ENCODE data around the gene CTU1. TPM values are rescaled to one million over a fixed set of nuclear protein-coding genes. Genes with fewer than 3 reads are reported as not detected.

The CTU1 gene
- total RNA-seq, 2 experiments from 2014 or later = 7.2 to 9.1 TPM

GRCh38 chr19:51091895-51092873, 16.0 kb downstream of the CTU1 start:
- peaks cover 10% of the 10 kb centered on the region for H3K36me3 Mint-ChIP-seq (ENCODE audit: low read depth)
- H3K27me3 Mint-ChIP-seq = no peaks in the 10 kb centered on the region
- DNase-seq (no peak), ATAC-seq (no peak)
- H3K9me3 Mint-ChIP-seq (ENCODE audit: low read depth) = no peaks in the 10 kb centered on the region
- H3K27ac Mint-ChIP-seq = no peak overlapping the region
- POLR2A ChIA-PET = no interaction called here
- H3K4me1 Mint-ChIP-seq = peaks cover 11% of the 10 kb centered on the region
- CTCF ChIA-PET = interaction anchor here (0.6 to 3.7 kb wide), 5 partner anchors 10 to 1351 kb away, joined by 3 to 10 read pairs (median 3); no protein-coding TSS in a partner anchor
- H3K4me3 Mint-ChIP-seq = no peak overlapping the region
- intact Hi-C loops (cut with DNase I, micrococcal nuclease) = loop anchor here in 1 of 2 experiments (2.0 kb wide), 1 partner anchor 161 kb away; no protein-coding TSS in a partner anchor

DNA sequence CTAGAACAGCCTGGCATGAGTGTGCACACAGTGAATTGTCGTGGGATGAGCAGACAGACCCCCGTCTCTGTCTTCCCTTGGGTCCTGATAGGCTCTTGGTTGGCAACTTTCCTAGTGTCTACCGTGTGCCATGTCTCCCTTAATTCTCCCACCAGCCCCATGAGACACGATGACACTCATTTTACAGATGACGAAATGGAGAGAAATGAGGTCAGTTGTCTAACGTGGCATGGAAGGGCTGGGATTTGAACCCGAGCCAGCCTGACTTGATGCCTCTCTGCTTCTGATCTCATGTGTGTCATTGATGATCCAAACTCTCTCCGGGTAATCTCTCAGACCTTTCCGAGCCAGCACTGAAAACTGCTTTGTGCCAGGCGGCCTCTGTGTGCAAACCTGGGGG, 17.1 kb downstream of the CTU1 start:
- ChIA-PET CTCF (interaction anchor here (0.8 to 1.3 kb wide), 2 partner anchors 11 to 173 kb away, joined by 3 read pairs; no protein-coding TSS in a partner anchor), POLR2A (no interaction called here)
- H3K4me3 Mint-ChIP-seq = no peak overlapping the region
- no peaks in the 10 kb centered on the region for H3K9me3 Mint-ChIP-seq (ENCODE audit: low read depth)
- ATAC-seq (no peak), DNase-seq (no peak)
- intact Hi-C loops (cut with DNase I, micrococcal nuclease) = no loop called here
- H3K4me1 Mint-ChIP-seq = peaks cover 4% of the 10 kb centered on the region
- H3K36me3 Mint-ChIP-seq (ENCODE audit: low read depth) = peaks cover 2% of the 10 kb centered on the region
- no peaks in the 10 kb centered on the region for H3K27me3 Mint-ChIP-seq
- H3K27ac Mint-ChIP-seq = no peak overlapping the region

GRCh38 chr19:51090471-51090870, 17.7 kb downstream of the CTU1 start:
- Mint-ChIP-seq H3K9me3 (ENCODE audit: low read depth) (no peaks in the 10 kb centered on the region), H3K27me3 (no peaks in the 10 kb centered on the region), H3K4me1 (peaks cover 4% of the 10 kb centered on the region), H3K36me3 (ENCODE audit: low read depth) (no peaks in the 10 kb centered on the region), H3K27ac (no peak overlapping the region), H3K4me3 (no peak overlapping the region)
- ChIA-PET CTCF (interaction anchor here (0.8 to 1.3 kb wide), 2 partner anchors 11 to 172 kb away, joined by 3 read pairs; no protein-coding TSS in a partner anchor), POLR2A (no interaction called here)
- ATAC-seq = no peak
- no peak for DNase-seq
- intact Hi-C loops (cut with DNase I, micrococcal nuclease) = no loop called here

DNA sequence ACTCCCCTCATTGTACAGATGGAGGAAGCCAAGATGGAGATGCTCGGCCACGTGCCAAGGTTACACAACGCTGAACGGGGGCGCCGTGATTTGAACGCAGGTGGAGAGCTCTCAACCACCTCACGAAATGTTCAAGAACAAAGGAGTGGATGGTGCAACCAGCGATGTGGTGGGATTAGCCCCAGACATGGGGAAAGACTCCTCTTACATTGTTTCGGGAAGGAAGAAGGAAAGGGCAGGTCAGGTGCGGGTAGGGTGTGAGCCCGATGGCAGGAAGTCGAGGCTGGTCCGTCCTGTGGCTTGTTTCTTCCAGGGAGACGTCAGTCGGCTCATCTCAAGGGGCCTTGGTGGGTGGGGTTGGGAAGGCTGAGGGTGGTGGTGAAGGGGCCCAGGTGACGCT, 18.4 kb downstream of the CTU1 start:
- CTCF ChIA-PET = no interaction called here
- intact Hi-C loops (cut with DNase I, micrococcal nuclease) = no loop called here
- no peak overlapping the region for H3K27ac Mint-ChIP-seq
- POLR2A ChIA-PET = no interaction called here
- H3K36me3 Mint-ChIP-seq (ENCODE audit: low read depth) = no peaks in the 10 kb centered on the region
- H3K9me3 Mint-ChIP-seq (ENCODE audit: low read depth) = no peaks in the 10 kb centered on the region
- H3K27me3 Mint-ChIP-seq = no peaks in the 10 kb centered on the region
- no peak overlapping the region for H3K4me3 Mint-ChIP-seq
- no peak for DNase-seq
- no peak for ATAC-seq
- H3K4me1 Mint-ChIP-seq = peaks cover 4% of the 10 kb centered on the region

DNA sequence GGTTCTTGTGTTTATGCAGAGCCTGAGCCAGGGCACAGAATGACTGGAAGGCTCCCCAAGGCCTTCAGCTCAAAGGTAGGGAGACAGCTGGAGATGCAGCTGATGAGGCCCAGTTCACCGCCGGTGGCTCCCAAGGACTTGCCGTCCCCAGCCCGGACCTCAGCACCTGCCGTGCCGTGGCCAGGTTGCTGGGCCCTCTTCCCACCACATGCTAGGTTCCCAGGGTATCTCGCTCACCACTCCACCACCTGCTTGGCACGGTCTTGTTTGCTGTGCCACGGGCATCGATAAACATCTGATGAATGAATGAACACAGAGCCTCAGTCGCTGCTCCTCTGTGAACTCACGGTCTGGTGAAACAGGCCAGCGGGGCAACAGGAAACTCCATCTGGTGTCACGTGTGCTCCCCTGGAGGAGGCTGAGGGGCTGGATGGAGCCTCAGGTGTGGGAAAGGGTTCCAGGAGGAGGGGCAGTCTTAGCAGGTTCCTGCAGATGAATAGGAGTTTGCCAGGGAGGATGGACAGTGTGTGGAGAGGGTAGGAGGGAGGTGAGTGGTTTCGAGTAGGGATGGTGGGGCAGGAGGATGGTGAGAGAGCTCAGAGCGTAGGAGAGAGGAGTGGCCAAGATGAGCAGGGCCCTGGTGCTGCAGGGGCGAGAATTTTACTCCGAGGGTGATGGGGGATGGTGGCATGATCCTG, 21.9 kb downstream of the CTU1 start:
- intact Hi-C loops (cut with DNase I, micrococcal nuclease) = no loop called here
- H3K4me3 Mint-ChIP-seq = no peak overlapping the region
- H3K9me3 Mint-ChIP-seq (ENCODE audit: low read depth) = no peaks in the 10 kb centered on the region
- peaks cover 7% of the 10 kb centered on the region for H3K27me3 Mint-ChIP-seq
- CTCF ChIA-PET = interaction anchor here (0.6 to 1.0 kb wide), 2 partner anchors 10 to 190 kb away, joined by 3 to 4 read pairs; no protein-coding TSS in a partner anchor
- H3K27ac Mint-ChIP-seq = no peak overlapping the region
- DNase-seq (no peak), ATAC-seq (no peak)
- no peaks in the 10 kb centered on the region for H3K36me3 Mint-ChIP-seq (ENCODE audit: low read depth)
- no peaks in the 10 kb centered on the region for H3K4me1 Mint-ChIP-seq
- POLR2A ChIA-PET = interaction anchor here (0.5 kb wide), 1 partner anchor 242 kb away, joined by 6 read pairs; no protein-coding TSS in a partner anchor

- intact Hi-C loops (cut with DNase I, micrococcal nuclease) = no loop called here
- ATAC-seq (no peak), DNase-seq (no peak)
- no peak overlapping the region for H3K27ac Mint-ChIP-seq
- H3K4me3 Mint-ChIP-seq = no peak overlapping the region
- ChIA-PET CTCF (interaction anchor here (0.5 to 0.7 kb wide), 2 partner anchors 32 to 35 kb away, joined by 3 read pairs; no protein-coding TSS in a partner anchor), POLR2A (no interaction called here)
- no peaks in the 10 kb centered on the region for H3K4me1 Mint-ChIP-seq
- H3K36me3 Mint-ChIP-seq (ENCODE audit: low read depth) = no peaks in the 10 kb centered on the region
- H3K27me3 Mint-ChIP-seq = peaks cover 7% of the 10 kb centered on the region
- no peaks in the 10 kb centered on the region for H3K9me3 Mint-ChIP-seq (ENCODE audit: low read depth)
Observed at GRCh38 chr19:51084505-51084904, 23.7 kb downstream of the CTU1 start.

DNA sequence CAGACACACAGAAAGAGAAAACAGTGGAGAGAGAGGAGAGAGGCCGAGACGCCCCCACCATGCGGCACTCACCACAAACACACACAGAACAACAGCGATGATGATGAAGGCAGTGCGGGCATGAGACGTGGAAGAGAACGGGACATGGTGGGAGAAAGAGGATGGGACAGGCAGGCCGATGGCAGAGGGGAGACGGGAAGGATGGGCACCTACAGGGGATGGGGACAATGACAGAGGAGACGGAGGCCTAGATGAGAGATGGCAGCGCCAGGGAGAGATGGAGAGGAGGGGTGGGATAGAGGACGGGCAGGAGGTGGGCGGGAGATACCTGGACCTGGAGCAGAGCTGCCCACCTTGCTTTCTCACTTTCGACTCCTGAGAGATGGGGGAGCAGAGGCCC, 24.4 kb downstream of the CTU1 start:
- Mint-ChIP-seq H3K36me3 (ENCODE audit: low read depth) (no peaks in the 10 kb centered on the region), H3K4me3 (no peak overlapping the region), H3K9me3 (ENCODE audit: low read depth) (no peaks in the 10 kb centered on the region), H3K27me3 (peaks cover 7% of the 10 kb centered on the region), H3K4me1 (no peaks in the 10 kb centered on the region), H3K27ac (no peak overlapping the region)
- DNase-seq = no peak
- intact Hi-C loops (cut with DNase I, micrococcal nuclease) = no loop called here
- ChIA-PET POLR2A (no interaction called here), CTCF (no interaction called here)
- ATAC-seq = no peak

DNA sequence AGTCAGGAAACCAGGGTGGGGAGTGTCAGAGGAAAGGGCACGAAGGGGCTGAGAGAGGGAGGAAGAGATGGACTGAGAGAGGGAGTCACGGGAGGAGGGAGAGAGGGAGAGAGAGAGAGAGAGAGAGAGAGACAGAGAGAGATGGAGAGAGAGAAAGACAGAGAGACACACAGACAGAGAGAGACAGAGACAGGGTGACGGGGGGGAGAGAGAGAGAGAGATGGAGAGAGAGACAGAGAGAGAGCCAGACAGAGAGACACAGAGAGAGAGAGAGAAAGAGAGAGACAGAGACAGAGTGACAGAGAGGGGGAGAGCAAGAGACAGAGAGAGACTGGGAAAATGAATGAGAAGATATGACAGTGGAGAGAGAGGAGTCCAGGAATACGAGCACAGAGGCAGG, 25.0 kb downstream of the CTU1 start:
- Mint-ChIP-seq H3K27ac (no peak overlapping the region), H3K27me3 (peaks cover 7% of the 10 kb centered on the region), H3K36me3 (ENCODE audit: low read depth) (no peaks in the 10 kb centered on the region), H3K4me1 (no peaks in the 10 kb centered on the region), H3K4me3 (no peak overlapping the region), H3K9me3 (ENCODE audit: low read depth) (no peaks in the 10 kb centered on the region)
- intact Hi-C loops (cut with DNase I, micrococcal nuclease) = no loop called here
- DNase-seq (no peak), ATAC-seq (no peak)
- CTCF ChIA-PET = no interaction called here
- POLR2A ChIA-PET = no interaction called here

DNA sequence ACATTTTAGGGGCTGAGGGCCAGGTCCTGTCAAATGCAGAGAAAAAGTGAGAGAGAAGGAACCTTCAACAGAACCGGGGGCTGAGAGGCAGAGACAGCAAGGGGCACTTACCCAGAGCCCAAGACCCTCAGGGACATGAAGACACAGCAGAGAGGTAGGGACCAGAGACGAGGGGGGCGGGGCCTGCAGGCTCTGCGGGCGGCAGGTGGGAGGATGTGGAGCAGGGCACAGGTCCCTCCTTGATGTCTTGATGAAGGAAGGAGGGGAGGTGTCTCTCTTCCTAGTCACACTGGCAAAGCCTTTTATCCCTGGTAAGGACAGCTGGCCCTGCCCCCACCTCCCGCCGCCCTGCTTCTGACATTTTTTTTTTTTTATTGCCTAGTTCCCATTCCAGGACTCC, 25.6 kb downstream of the CTU1 start, which contains the start of gene KLK14:
Gene KLK14, minus strand, starts transcription at position 277 of the 400 bp plus-strand sequence. Its CDS starts 273 bp downstream, at position 4.
- POLR2A ChIA-PET = no interaction called here
- intact Hi-C loops (cut with DNase I, micrococcal nuclease) = no loop called here
- CTCF ChIA-PET = no interaction called here
- no peak for DNase-seq
- Mint-ChIP-seq H3K27ac (no peak within 1 kb of the TSS), H3K27me3 (peaks cover 7% of the 10 kb centered on the region), H3K4me3 (no peak within 1 kb of the TSS), H3K4me1 (no peaks in the 10 kb centered on the region), H3K9me3 (ENCODE audit: low read depth) (no peaks in the 10 kb centered on the region), H3K36me3 (ENCODE audit: low read depth) (no peaks in the 10 kb centered on the region)
- no peak for ATAC-seq

- no peaks in the 10 kb centered on the region for H3K9me3 Mint-ChIP-seq (ENCODE audit: low read depth)
- intact Hi-C loops (cut with DNase I, micrococcal nuclease) = no loop called here
- no peak overlapping the region for H3K4me3 Mint-ChIP-seq
- H3K27ac Mint-ChIP-seq = no peak overlapping the region
- no peaks in the 10 kb centered on the region for H3K4me1 Mint-ChIP-seq
- H3K27me3 Mint-ChIP-seq = peaks cover 7% of the 10 kb centered on the region
- ChIA-PET CTCF (interaction anchor here (1.1 kb wide), 1 partner anchor 159 kb away, joined by 3 read pairs; no protein-coding TSS in a partner anchor), POLR2A (no interaction called here)
- H3K36me3 Mint-ChIP-seq (ENCODE audit: low read depth) = no peaks in the 10 kb centered on the region
- ATAC-seq (no peak), DNase-seq (no peak)
Observed at GRCh38 chr19:51081476-51081875, 26.7 kb downstream of the CTU1 start.

GRCh38 chr19:51079481-51080110, 28.6 kb downstream of the CTU1 start:
- Mint-ChIP-seq H3K4me1 (no peaks in the 10 kb centered on the region), H3K36me3 (ENCODE audit: low read depth) (no peaks in the 10 kb centered on the region), H3K4me3 (no peak overlapping the region), H3K27ac (no peak overlapping the region), H3K27me3 (peaks cover 10% of the 10 kb centered on the region), H3K9me3 (ENCODE audit: low read depth) (no peaks in the 10 kb centered on the region)
- DNase-seq (no peak), ATAC-seq (no peak)
- intact Hi-C loops (cut with DNase I, micrococcal nuclease) = no loop called here
- ChIA-PET CTCF (interaction anchor here (0.6 kb wide), 1 partner anchor 52 kb away, joined by 3 read pairs; no protein-coding TSS in a partner anchor), POLR2A (no interaction called here)
